Heart left ventricle (tissue), 16 donors: ENCODE data around the gene EXOC3L4. TPM values are rescaled to one million over a fixed set of nuclear protein-coding genes. Genes with fewer than 3 reads are reported as not detected.
"Not testable (repeated sequence)": the region's sequence is repeated elsewhere in the genome, so short reads cannot be mapped to it uniquely, and the experiment has no call there.

Experiments used
- ATAC-seq, 4 donors: fragments of 200-7000 bp; cut with Tn5 transposase; one replicate each; pipeline ENCODE4 v1.9.1; 2020 to 2022; ENCODE audit warnings: moderate library complexity in 4 of 4, mild to moderate bottlenecking in 3 of 4, moderate number of reproducible peaks in 1 of 4
- DNase-seq, 5 donors: peaks; one replicate each; pipeline ENCODE4 v3.0.0-alpha.2; 2020
- H3K27ac ChIP-seq, 12 donors: fragments of 200-600 bp; sonication (generic) in 4 of 12; one replicate each; pipeline versions ENCODE4 v1.5.0 to v1.8.0; 2016 to 2022; ENCODE audit warnings: mild to moderate bottlenecking in 2 of 12
- H3K27me3 ChIP-seq, 9 donors: fragments of 200-600 bp; sonication (generic) in 2 of 9; one replicate each; pipeline versions ENCODE4 v1.5.1 to v1.8.0; 2016 to 2022; ENCODE audit warnings: mild to moderate bottlenecking in 3 of 9
- H3K36me3 ChIP-seq, 9 donors: fragments of 200-600 bp; sonication (generic) in 2 of 9; one replicate each; pipeline versions ENCODE4 v1.5.0 to v1.8.0; 2018 to 2022; ENCODE audit warnings: mild to moderate bottlenecking in 2 of 9
- H3K4me1 ChIP-seq, 12 donors: fragments of 200-600 bp; sonication (generic) in 4 of 12; one replicate each; pipeline versions ENCODE4 v1.5.0 to v1.8.0; 2016 to 2022; ENCODE audit warnings: mild to moderate bottlenecking in 3 of 12
- H3K4me3 ChIP-seq, 12 donors: fragments of 200-600 bp; sonication (generic) in 4 of 12; one replicate each; pipeline versions ENCODE4 v1.5.0 to v1.8.0; 2017 to 2022; ENCODE audit warnings: mild to moderate bottlenecking in 9 of 12, moderate library complexity in 4 of 12
- H3K9me3 ChIP-seq, 12 donors: fragments of 200-600 bp; sonication (generic) in 4 of 12; one replicate each; pipeline versions ENCODE4 v1.5.0 to v1.8.0; 2016 to 2022; ENCODE audit warnings: mild to moderate bottlenecking in 1 of 12
- POLR2A ChIP-seq, 2 donors: fragments of 450-650 bp; IDR thresholded peaks; one replicate each; pipeline ENCODE4 v1.6.1; 2017; ENCODE audit warnings: antibody characterized with exemption in 2 of 2, mild to moderate bottlenecking in 2 of 2, moderate library complexity in 2 of 2
- WGBS, 4 donors: extraction: QIAGEN DNeasy Blood & Tissue Kit in 2 of 4; methylation state at CpG; one replicate each; pipeline versions ENCODE4 v1.1.5 to v1.1.7; 2013 to 2018; 5-methylcytosine and 5-hydroxymethylcytosine counted together
- intact Hi-C, 10 donors: fragments of 100-400 bp; cut with DNase I; formaldehyde crosslinking; loops; one replicate each; pipeline versions ENCODE4 v1.11.1 to v1.14.2; 2022
- polyA plus RNA-seq, 2 donors: library from polyadenylated mRNA; stranded (reverse); fragments of 200-250 nt; gene quantifications; one replicate each; pipeline ENCODE4 v1.2.3, GENCODE V29; 2013
- total RNA-seq, 9 donors: library from RNA; depleted of rRNA in 2 of 9; stranded (reverse); fragments of >200 nt in 2 of 9; fragmentation: NEBNext Ultra II Directional in 3 of 9; extraction: Animal tissue kit (Norgen Biotek cat#: 25700) in 3 of 9; gene quantifications; one replicate each; pipeline versions ENCODE4 v1.1.0 to v1.2.4, GENCODE V29; 2016 to 2023
- TF ChIP-seq, protein P1 (sequence below), 12 donors: fragments of 200-600 bp; sonication (generic) in 4 of 12; IDR thresholded peaks; one replicate each; pipeline versions ENCODE4 v1.5.0 to v1.8.0; 2018 to 2022; ENCODE audit warnings: antibody characterized with exemption in 12 of 12, mild to moderate bottlenecking in 5 of 12
- donor health status: ischemic (EF 13 %, LVEDD 7.1; RV severe dilation, severe dysfunction).
- donor health status: healthy with polysubstance abuse.
- donor health status: DM: no; HTN: yes; CAD: no.
- donor health status: DM: no; HTN: no; CAD: no.
- donor health status: ischemic (EF 25% LVEDD 6.9; RV normal size, moderate dysfunction).
- donor health status: ischemic (EF 25% LVEDD 5.7; RV mildly dilated, moderate dysfunction).
- donor health status: healthy.
- donor health status: DM: yes; HTN: yes; CAD: no.
- donor health status: ischemic (EF 35%, LVEDD 5.7; RV mildly dilated, moderate dysfunction).
- donor health status: nonischemic (EF 11% LVEDD 7.7; RV severe dilation, severe dysfunction).
- donor health status: DM: yes; HTN: yes; CAD: no.
- donor health status: PGD.
- donor health status: ischemic (EF 29% LVEDD 5.4; RV normal size, mild dysfunction).
- donor health status: nonischemic (EF 23%, LVEDD 6.1; RV moderate dilation, normal function).

Gene EXOC3L4
- total and polyA plus RNA-seq, 11 donors = 0.21 to 3.2 (median 0.47) TPM; not detected in 5

DNA sequence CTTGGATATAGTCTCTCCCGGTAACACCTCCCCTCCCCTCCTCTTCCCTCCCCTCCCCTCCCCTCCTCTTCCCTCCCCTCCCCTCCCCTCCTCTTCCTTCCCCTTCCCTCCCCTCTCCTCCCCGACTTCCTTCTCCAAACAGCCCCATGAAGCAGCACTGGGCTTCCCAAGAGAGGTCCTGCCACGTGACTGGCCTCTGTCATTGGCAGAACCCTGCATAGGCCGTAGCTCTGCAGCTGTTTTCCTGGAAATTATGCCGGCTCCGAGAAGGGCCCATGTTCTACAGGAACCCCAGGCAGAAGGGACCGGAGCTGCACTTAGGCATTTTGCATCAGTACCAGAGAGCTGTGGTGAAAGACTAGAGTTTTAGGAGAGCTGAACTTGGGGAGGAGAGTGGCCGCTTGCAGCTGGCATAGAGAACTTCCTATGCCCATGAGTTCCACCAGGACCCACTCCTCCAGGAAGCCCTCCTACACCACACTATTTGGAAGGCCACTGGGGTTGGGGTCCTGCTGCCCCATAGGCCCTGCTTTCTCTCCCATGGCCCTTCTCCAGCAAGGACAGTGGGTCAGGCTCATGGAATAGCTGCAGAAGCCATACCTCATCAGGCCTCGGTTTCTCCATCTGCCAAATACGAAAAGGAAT, 23.6 kb downstream of the EXOC3L4 start:
- DNase-seq = peak; percentile 86 to 94 (median 89)
- 32 to 46% (median 41%) methylated on average over 8 to 10 of the region's 10 CpGs for whole genome bisulfite sequencing, 4 donors
- H3K9me3 ChIP-seq = no peaks in the 10 kb centered on the region
- intact Hi-C loops = no loop called here
- TF ChIP-seq, protein P1, sequence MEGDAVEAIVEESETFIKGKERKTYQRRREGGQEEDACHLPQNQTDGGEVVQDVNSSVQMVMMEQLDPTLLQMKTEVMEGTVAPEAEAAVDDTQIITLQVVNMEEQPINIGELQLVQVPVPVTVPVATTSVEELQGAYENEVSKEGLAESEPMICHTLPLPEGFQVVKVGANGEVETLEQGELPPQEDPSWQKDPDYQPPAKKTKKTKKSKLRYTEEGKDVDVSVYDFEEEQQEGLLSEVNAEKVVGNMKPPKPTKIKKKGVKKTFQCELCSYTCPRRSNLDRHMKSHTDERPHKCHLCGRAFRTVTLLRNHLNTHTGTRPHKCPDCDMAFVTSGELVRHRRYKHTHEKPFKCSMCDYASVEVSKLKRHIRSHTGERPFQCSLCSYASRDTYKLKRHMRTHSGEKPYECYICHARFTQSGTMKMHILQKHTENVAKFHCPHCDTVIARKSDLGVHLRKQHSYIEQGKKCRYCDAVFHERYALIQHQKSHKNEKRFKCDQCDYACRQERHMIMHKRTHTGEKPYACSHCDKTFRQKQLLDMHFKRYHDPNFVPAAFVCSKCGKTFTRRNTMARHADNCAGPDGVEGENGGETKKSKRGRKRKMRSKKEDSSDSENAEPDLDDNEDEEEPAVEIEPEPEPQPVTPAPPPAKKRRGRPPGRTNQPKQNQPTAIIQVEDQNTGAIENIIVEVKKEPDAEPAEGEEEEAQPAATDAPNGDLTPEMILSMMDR (IDR thresholded peaks at IDR 0.05) = no peak
- TF ChIP-seq POLR2A (IDR thresholded peaks at IDR 0.05) = no peak
- no peak overlapping the region for H3K4me3 ChIP-seq
- peaks cover 3 to 85% (median 37%) of the 10 kb centered on the region in 12 donors for H3K4me1 ChIP-seq
- no peaks in the 10 kb centered on the region for H3K27me3 ChIP-seq
- no peaks in the 10 kb centered on the region for H3K36me3 ChIP-seq
- H3K27ac ChIP-seq = peak overlapping the region; percentile 40 to 98 (median 75)
- ATAC-seq = peak; percentile 46 to 68 (median 59)

DNA sequence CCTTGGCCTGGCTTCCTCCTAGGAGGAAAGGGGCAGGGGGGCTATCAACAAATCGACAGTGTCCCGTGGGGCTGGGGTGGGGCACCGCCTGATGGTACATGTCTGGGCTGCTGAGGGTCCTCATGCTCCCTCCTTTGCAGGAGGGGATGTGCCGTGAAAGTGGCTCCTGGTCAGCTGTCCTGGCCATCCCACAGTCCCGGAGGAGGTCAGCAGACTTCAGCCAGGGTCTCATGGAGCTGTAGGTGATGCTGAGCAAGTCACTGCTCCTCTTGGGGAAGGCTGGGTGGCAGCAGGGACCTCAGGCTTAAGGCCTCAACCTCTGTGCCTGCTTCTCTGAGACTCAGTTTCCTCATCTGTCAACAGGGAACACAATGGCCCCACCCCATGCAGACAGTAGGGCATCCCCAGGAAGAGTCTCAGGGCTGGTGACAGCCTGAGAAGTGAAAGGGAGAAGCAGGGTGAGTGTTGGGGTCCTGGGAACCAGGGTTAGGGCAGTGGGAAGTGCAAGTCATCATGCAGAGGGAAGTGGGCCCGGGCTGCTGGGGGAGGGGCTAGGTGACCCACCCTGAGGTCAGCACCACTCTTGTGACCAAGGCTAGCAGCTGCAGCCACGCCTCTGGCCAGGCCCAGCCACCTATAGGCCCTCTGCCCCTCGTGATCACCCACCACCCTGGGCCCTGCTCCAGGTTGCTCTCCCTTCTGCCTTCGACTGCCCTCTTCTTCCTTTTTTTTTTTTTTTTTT, 24.3 kb downstream of the EXOC3L4 start:
- H3K4me3 ChIP-seq = no peak overlapping the region
- H3K9me3 ChIP-seq = no peaks in the 10 kb centered on the region
- H3K27me3 ChIP-seq = no peaks in the 10 kb centered on the region
- no peaks in the 10 kb centered on the region for H3K36me3 ChIP-seq
- 64 to 78% (median 75%) methylated on average over 8 to 9 of the region's 9 CpGs for WGBS, 4 donors
- ATAC-seq (peak; percentile 3 to 41 (median 28)), DNase-seq (peak; percentile 73 to 91 (median 80))
- peak overlapping the region; percentile 40 to 98 (median 75) for H3K27ac ChIP-seq
- TF ChIP-seq, protein P1 (IDR thresholded peaks at IDR 0.05) = no peak
- no peak for TF ChIP-seq POLR2A (IDR thresholded peaks at IDR 0.05)
- intact Hi-C loops = no loop called here
- H3K4me1 ChIP-seq = peaks cover 3 to 82% (median 41%) of the 10 kb centered on the region in 12 donors

DNA sequence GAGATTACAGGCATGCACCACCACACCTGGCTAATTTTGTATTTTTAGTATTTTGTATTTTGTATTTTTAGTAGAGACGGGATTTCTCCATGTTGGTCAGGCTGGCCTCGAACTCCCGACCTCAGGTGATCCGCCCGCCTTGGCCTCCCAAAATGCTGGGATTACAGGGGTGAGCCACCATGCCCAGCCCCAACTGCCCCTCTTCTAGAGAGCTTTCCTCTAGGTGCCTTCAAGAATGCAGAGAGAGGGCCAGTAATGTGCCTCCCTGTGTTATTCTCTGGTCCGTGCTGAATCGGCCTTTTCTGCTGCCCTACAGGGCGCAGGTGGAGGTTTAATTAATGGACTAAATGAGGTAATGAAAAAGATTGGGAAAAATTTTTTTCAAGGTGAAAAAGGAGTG, 25.0 kb downstream of the EXOC3L4 start:
- H3K9me3 ChIP-seq, H3K36me3 ChIP-seq, DNase-seq, H3K27me3 ChIP-seq, H3K4me3 ChIP-seq, ATAC-seq, intact Hi-C loops: not testable (repeated sequence)
- Histone ChIP-seq H3K27ac (peak overlapping the region in 9 of 12 donors; percentile 19 to 98 (median 75)), H3K4me1 (peaks cover 3 to 82% (median 48%) of the 10 kb centered on the region in 12 donors)
- WGBS, 4 donors = 94 to 97% (median 95%) methylated on average over 8 of the region's 8 CpGs

- WGBS, 4 donors = 27 to 44% (median 41%) methylated on average over 15 to 18 of the region's 18 CpGs
- DNase-seq = peak; percentile 59 to 86 (median 76)
- H3K9me3 ChIP-seq = no peaks in the 10 kb centered on the region
- intact Hi-C loops = loop anchor here in 1 of 10 donors (5.0 kb wide), 1 partner anchor 66 kb away; no protein-coding TSS in a partner anchor
- peaks cover 3 to 83% (median 64%) of the 10 kb centered on the region in 12 donors for H3K4me1 ChIP-seq
- TF ChIP-seq, protein P1 (IDR thresholded peaks at IDR 0.05) = no peak
- TF ChIP-seq POLR2A (IDR thresholded peaks at IDR 0.05) = no peak
- H3K36me3 ChIP-seq = peaks cover 0 to 8% (median 0%) of the 10 kb centered on the region in 9 donors
- ATAC-seq = peak; percentile 25 to 28 (median 26)
- peak overlapping the region in 9 of 12 donors; percentile 62 to 94 (median 74) for H3K4me3 ChIP-seq
- H3K27ac ChIP-seq = peak overlapping the region; percentile 89 to 99 (median 93)
- no peaks in the 10 kb centered on the region for H3K27me3 ChIP-seq
Measured at GRCh38 chr14:103121121-103121845, 26.8 kb downstream of the EXOC3L4 start.
